Gastrocnemius medialis (tissue), 4 donors: Measurements from ENCODE around the gene NELFB.

Experiments
- CTCF ChIP-seq, 5 experiments: fragments of 450-650 bp in 3 of 5; fragments of 200-600 bp in 2 of 5; sonication (generic) in 2 of 5; IDR thresholded peaks in 4 of 5; conservative IDR thresholded peaks in 1 of 5; 1 replicate in 4 of 5; 2 replicates in 1 of 5; pipeline ENCODE4 v1.5.1; 2016 to 2019; ENCODE audit warnings: antibody characterized with exemption in 5 of 5, mild to moderate bottlenecking in 3 of 5, moderate library complexity in 3 of 5
- POLR2A ChIP-seq, 2 donors: fragments of 450-650 bp; IDR thresholded peaks; one replicate each; pipeline ENCODE4 v1.6.1; 2017; ENCODE audit warnings: antibody characterized with exemption in 2 of 2, mild to moderate bottlenecking in 2 of 2, moderate library complexity in 2 of 2

- TF ChIP-seq CTCF (IDR thresholded peaks at IDR 0.05 in 4 of 5, conservative IDR thresholded peaks at IDR 0.05 in 1 of 5) (no peak), POLR2A (IDR thresholded peaks at IDR 0.05) (no peak)
These were observed 58.3 kb downstream of the NELFB start for GRCh38 chr9:137313326-137313936.
